HG03045 (cell line): ENCODE measurements around the gene ACAD9.
"Not testable (repeated sequence)": the region's sequence is repeated elsewhere in the genome, so short reads cannot be mapped to it uniquely, and the experiment has no call there.

Experiments
- ATAC-seq: cut with Tn5 transposase; IDR thresholded peaks from one replicate; pipeline ENCODE4 v1.9.1; 2021; ENCODE audit warnings: mild to moderate bottlenecking, moderate library complexity; ENCODE audit not compliant: unreplicated experiment

ACAD9 gene

DNA sequence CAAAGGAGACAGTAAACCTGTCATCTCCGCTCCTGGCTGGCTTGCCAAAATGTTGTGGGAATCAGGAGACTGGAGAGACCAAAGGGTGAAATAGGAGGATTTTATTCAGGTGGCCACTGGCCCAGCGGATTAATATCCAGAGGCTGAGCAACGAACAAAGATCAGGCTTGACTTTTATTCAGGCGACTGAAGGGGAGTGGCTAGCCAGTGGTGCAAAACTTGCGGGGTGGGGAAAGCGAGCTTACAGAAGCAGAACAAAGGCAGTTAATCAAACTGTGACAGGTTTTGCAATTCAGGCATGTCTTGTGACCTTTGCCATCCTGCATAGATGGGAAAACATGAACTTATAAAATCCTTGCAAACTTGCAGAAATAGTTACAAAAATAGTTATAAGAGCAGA is 19.8 kb upstream of the ACAD9 start:
- no peak for ATAC-seq

DNA sequence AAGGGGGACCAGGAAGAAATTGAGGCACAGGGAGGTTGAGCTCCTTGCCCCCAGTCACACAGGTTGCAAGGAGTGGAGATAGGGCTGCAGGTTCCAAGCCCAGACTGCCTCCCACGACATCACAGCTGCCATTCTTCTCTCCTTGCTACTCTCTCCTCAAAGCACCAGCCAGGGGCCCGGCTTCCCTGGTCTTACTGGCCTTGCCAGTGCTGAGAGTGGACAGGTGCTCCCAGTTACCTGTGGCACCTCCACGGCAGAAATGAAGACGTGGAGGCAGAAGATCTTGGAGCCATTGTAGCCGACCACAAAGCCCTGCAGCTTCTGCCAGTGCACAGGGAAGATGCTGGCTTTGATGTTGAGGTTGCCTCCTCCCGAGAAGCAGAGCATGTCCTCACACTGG is 17.9 kb upstream of the ACAD9 start:
- no peak for ATAC-seq

DNA sequence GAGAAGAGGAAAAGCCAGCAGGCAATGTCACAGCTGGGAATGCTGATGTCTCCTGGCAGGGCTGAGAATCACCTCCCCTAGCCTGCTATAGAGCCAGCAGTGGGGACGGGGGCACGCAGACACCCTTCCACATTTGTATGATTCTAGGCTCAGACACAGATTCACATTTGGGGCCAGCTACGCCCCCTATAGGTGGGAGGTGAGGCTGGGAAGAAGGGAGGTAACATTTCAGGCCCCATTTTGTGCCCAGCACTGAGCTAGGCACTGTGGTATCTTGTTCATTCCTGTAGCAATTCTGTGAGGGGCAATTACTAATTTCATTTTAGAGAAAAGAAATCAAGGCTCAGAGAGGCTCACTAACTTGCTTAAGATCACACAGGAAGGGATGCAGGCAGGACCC is 15.9 kb upstream of the ACAD9 start:
- no peak for ATAC-seq

DNA sequence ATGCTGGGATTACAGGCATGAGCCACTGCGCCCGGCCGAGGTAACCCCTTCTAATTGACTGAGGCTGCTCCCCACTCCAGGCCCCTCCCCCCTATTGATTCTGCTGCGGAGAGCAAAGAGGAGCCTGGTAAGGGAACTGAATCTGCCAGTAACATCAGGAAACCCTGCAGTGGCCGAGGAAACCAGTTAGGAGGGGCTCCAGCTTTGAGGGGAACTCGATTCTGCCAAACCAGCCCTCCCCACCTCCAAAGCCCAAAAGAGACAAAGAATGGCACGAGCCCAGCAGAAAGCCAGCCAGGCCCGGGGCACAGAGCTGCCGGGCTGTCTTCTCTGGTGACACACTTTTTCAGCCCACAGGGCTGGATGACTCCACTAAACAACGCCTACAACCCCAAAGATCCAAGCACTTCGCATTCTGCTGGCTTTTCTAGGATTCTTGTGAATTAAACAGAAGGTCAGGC is 15.0 kb upstream of the ACAD9 start:
- ATAC-seq, result no peak

DNA sequence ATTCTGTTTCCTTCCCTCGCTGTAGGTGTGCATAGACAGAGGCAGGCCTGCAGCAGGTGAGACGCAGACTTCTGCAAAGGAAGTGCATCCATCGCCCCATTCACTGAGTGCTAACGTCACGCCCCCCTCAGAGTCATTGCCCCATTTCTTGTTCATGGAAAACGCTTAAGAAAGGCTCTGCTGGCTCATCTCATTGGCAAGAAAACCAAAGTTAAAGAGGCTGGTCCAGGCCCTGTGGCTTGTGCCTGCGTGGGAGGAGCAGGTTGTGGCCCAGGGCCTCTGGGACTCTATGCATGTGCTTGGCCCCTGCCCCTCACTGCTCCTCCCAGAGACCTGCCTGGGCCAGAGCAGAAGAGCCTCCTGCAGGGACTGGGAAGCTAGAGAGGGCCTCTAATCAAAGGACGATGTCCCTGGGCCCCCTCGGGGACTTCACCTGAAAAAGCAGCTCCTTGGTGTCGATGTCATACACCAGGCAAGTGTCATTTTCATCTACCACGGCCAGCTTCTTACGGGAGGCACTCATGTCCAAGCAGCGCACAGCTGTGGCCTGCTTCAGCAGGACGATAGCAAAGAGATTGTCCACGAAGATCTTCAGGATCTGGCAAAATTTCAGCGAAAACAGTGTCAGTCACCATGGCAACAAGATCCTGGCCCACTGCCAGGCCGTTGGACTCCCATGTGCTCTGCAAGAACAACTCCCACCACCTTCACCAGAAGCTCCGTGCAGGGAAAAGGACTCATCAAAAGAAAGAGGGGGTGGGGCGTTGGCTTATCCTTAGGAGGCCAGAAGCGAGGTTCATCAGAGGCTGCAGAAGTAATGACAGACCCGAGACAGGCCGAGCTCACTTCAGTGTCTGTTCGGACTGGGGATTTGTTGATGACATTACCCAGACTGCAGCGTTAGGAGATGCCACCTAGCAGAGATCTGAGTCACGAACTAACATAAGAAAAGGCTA is 14.3 kb upstream of the ACAD9 start:
- not testable (repeated sequence) for ATAC-seq

DNA sequence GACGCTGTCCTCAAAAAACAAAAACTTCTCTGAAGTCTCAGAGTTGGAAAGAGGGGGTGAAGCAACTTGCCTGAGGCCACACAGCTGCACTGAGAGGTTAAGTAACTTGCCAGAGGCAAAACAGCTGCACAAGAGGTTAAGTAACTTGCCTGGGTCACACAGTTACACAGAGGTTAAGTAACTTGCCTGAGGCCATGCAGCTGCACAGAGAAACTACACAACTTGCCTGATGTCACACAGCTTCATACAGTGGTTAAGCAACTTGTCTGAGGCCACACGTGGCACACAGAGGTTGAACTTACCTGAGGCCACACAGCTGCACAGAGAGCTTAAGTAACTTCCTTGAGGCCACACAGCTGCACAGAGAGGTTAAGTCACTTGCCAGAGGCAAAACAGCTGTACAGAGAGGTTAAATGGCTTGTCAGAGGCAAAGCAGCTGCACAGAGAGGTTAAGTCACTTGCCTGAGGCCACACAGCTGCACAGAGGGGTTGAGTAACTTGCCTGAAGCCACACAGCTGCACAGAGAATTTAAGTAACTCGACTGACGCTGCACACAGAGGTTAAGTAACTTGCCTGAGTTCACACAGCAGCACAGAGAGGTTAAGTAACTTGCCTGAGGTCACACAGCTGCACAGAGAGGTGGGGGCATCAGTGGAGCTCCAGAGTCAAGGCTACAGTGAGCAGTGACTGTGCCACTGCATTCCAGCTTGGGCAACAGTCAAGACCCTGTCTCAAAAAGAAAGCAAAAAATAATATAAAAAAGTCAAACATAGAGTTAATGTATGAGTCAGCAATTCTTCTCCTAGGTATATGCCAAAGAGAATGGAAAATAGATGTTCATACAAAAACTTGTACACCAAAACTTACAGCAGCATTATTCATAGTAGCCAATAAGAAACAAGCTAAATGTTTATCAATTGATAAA is 12.0 kb upstream of the ACAD9 start:
- no peak for ATAC-seq

DNA sequence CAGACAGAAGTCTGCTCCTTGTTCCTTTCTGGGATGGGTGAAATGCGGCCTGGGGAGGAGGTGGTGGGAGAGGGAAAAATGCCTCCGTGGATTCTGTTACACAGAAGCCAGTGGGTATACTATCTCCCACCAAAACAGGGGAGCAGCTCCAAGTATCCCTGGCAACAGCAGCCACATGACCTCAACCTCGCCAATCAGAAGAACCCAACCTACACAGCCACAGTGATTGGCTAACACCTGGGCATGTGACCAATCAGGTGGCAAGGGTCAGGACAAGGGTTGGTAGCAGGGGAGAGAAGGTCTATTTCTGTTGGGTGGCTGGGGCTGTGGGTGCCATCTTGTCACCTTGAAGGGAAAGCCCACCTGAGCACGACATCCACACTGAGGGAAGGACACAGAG is 9.1 kb upstream of the ACAD9 start:
- no peak for ATAC-seq

DNA sequence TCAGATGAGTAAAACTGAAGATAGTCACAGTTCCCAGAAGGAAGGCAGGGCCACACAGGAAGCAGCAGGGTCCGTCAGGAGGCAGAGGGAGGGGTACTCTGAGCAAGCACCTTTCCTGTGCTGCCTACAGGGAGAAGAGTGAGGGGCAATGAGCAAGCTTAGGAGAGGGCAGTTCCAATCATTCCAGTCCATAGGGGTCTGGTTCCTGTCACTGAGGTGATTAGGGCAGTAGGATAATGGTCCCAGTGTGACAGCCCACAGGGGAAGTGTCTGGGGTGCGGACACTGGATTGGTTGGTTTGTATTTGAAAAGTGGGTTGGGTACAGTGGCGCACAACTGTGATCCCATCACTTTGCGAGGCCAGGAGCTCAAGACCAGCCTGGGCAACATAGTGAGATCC is 7.1 kb upstream of the ACAD9 start:
- ATAC-seq, result no peak

DNA sequence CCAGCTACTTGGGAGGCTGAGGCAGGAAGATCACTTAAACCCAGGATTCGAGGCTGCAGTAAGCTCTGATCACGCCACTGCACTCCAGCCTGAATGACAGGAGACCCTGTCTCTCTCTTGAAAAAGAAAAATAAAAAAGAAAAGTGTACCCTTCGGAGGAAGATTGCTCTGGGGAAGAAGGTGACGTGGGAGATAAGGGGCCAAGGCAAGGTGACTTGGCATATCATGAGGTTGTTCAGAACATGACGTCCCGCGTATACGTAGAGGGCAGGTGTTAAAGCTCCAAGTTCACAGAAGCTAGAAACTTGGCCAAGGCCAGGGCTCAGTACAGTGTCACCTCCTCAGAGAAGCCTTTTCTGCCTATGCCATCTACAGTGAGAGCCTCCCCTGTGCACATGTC is 6.7 kb upstream of the ACAD9 start:
- ATAC-seq, result no peak

DNA sequence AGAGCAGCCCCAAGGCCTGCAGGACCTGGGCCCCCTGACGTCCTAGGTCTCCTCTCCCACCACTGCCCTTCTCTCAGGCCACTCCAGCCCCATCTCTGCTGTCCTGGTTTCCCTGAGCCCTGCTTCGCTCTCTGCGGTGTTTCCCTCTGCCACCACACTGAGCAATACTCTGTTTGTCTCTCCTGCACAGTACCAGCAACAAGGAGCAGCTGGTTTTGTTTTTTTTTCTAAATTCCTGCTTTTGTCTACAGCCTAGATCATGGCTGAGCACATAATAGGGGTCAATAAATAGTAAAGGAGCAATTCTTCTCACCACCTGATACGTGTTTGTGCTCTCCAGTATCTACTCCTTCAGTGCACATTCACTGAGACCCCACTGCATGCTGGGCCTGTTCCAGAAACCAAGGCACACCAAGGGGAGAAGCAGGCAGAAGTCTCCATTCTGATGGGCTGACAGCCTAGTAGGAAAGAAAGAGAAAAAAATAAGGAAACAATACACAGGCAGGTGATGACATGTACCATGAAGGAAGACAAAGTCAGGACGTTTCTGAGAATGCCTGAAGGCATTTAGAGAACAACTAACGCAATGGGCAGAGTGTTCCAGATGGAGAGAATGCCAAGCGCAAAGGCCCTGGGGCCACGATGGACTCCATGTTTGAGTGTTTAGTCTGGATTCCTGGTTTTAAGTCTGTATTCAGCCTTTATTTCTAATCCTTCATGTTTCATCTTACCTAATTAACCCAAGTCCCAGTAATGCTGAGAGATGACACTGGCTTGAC is 6.0 kb upstream of the ACAD9 start:
- no peak for ATAC-seq

DNA sequence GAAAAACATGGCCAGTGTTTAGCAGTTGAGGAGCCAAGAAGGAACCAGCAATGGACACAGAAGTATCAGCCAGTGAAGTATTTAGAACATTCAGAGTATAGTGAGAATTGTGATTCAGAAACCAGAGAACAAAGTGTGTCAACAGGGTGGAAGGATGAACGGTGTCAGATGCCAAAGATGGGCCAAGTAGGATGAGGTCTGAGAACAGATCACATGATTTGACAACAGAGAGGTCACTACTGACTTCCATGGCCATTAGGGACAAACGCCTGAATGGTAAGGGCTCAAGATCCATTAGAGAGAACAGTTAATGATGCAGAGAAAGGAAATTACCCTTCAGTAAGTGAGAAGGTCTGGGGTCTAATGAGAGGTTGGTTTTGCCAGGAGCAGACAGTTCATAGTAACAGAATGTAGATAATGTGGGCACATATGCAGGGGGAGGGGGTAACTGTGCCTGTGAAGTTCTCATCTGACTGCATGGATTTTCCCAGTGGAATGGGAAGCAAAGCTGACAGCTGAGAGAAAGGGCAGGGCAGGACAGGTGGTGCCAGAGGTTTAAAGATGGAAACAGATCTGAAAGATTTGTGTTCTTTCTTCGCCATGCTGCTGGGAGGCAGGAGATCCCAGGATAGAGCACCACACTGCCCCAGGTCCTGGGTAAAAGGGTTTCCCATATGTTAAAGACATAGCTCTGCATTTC is 4.8 kb upstream of the ACAD9 start:
- ATAC-seq, result no peak

DNA sequence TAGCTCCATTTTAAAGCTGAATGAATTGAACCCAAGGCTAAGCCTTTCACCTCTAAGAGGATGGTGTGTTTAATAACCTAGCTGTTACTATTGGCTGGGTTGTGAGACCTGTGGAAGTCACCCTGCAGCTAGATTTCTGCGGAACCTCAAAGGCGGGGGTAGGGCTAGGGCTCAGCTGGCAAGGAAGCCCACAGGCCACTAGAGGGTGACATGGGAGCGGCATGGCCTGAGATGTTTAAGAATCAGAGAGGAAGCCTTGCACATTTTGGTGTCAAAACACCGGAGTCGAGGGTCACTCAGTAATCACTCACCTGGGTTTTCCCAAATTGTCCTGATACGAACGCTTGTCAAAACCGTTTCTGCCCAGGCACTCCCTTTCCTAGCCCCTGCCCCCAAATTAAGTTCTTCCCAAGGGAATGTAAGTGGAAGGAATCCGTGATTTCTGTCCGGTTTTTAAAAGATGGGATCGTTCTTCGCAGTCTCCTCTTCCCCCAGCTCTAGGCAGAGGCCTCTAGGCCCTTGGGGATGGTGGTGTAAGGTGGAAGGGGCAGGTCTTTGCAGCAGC is 3.8 kb upstream of the ACAD9 start:
- ATAC-seq, result no peak

DNA sequence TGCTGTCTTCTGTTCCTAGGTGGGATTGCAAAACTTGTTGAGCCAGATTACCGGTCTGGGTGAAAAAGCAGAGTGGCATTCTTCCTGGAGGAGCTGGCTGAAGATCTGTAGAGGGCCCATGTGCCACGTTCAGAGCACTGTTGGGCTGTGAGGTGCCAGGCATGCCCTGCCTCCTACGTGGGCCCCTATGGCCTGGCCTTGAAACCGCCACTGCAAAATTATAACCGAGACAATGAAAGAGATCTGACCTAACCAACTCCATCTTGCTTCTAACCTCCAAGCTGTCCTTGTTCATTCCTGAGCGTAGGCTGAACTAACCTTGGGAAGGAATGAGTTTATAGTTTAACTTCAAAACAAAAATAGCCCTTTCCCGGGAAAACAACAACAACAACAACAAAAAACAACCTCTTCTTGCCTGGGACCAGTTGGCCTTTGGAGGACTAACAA is 1.4 kb upstream of the ACAD9 start:
- no peak for ATAC-seq

DNA sequence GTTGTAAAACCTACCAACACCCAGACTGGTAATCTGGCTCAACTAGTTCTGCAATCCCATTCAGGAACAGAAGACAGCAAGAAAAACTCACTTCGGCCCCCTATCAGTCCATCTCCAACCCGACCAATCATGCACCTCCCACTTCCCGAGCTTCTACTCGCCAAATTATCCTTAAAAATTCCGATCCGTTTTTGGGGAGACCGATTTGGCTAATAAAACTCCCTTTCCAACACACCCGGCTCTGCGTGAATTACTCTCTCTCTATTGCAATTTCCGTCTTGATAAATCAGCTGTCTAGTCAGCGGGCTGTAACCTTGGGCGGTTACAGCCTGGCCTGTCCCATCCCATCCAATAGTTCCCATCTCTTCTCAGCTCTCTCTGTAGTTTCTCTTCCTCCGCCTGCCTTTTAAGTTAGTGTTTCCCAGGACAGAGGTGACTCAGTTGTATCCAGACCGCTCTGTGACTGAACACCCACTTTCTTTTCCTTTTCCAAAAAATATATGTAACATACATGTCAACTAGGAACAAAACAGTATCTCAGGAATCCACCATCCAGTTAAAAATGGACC is 780 bp upstream of the ACAD9 start:
- peak; percentile 2 for ATAC-seq

DNA sequence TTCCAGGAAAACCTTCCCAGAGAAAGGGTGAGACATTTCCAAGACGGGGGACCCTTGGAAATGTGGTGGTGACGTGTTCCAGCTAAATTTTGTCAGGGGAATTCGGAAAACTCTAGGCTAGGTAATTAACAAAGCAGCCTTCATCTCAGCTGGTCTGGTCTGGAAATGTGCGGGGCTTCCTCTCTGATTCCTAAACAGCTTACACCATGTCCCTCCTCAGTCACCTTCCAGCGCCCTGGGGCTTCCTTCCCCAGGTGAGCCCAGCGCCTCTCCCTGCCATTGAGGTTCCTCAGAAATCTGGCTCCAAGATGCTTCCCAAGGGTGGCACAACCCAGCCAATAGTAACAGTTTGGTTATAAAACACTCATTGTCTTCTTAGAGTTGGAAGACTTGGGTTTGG is 571 bp downstream of the ACAD9 start:
- no peak for ATAC-seq

DNA sequence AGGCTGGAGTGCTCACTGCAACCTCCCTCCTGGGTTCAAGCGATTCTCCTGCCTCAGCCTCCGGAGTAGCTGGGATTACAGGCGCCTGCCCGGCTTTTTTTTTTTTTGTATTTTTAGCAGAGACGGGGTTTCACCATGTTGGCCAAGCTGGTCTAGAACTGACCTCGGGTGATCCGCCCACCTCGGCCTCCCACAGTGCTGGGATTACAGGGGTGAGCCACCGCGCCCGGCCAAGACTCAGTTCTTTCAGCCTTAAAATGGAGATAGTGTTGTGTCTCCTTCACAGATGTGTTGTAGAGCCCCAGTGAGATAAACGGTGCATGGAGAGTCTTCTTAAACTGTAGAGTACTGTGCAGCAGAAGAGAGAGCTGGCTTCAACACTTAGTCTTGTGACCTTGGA is 1.0 kb downstream of the ACAD9 start:
- not testable (repeated sequence) for ATAC-seq

DNA sequence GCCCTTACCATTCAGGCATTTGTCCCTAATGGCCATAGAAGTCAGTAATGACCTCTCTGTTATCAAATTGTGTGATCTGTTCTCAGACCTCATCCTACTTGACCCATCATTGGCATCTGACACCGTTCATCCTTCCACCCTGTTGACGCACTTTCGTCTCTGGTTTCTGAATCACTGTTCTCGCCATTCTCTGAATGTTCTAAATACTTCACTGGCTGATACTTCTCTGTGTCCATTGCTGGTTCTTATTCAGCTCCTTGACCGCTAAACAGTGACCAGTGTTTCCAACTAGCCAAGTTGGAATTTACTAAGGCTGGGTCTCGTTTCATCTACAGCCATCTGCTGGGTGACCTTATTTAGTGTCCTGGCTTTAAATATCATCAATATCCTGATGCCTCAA is 2.2 kb downstream of the ACAD9 start:
- no peak for ATAC-seq

DNA sequence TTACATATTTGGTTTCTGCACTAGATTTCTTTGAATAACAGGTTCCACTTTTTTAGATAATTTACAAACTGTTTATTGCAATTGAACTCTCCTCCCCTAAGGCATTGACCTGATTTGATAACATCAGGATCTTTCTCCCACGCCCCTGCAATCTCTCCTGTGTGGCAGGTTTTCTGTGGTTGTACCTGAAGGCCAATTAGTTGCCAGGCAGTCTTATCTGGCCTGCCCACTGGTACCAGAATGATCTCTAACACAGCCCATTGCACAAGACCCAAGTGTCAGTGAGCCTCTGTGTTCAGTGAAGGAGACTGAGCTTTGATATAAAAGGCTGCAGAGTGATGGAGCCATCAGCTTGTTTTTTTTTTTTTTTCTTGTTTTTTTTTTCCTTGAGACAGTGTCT is 3.3 kb downstream of the ACAD9 start:
- no peak for ATAC-seq

DNA sequence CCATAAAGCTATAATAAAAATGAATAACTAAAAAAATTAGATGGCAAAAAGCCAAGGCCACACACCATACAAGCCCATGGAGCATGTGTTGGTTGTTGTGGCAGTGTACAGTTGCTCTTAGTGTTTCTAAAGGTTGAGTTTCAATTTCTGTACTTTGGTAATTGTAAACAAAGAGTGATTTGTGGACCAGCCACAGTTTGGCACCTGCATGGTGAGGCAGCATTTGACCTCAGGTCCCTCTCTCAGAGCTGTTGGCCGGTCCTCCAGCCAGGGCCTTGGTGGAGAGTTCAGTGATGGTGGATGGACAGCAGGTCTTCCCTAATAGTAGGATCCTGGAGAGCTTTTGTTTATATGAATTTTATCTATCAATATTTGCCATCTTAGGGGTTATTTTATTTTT is 5.6 kb downstream of the ACAD9 start:
- ATAC-seq, result no peak
